HG03139 (cell line): Measurements from ENCODE around the gene RPUSD2.

ENCODE experiments used
- ATAC-seq: cut with Tn5 transposase; IDR thresholded peaks from one replicate; pipeline ENCODE4 v1.9.1; 2021; ENCODE audit not compliant: unreplicated experiment

Gene RPUSD2, protein sequence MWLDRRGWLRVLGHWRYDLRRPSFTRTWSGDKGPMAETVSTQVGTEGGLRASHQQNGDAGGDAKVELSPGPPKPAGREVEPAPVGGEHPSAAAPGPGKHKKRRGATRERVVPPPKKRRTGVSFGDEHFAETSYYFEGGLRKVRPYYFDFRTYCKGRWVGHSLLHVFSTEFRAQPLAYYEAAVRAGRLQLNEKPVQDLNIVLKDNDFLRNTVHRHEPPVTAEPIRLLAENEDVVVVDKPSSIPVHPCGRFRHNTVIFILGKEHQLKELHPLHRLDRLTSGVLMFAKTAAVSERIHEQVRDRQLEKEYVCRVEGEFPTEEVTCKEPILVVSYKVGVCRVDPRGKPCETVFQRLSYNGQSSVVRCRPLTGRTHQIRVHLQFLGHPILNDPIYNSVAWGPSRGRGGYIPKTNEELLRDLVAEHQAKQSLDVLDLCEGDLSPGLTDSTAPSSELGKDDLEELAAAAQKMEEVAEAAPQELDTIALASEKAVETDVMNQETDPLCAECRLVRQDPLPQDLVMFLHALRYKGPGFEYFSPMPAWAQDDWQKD

GRCh38 chr15:40569129-40569953 lies at the start of gene RPUSD2:
TSS of gene RPUSD2 (plus strand) at chr15:40569299. CDS start at chr15:40569338, 39 bp downstream.
- ATAC-seq, result peak; percentile 39

GRCh38 chr15:40523611-40524010 lies 45.5 kb upstream of the RPUSD2 start:
- ATAC-seq, result no peak

GRCh38 chr15:40525855-40526254 lies 43.2 kb upstream of the RPUSD2 start:
- ATAC-seq, result no peak

GRCh38 chr15:40528801-40529200 lies 40.3 kb upstream of the RPUSD2 start:
- ATAC-seq, result no peak

- no peak for ATAC-seq
Measured at GRCh38 chr15:40533763-40534364, 35.2 kb upstream of the RPUSD2 start.

DNA sequence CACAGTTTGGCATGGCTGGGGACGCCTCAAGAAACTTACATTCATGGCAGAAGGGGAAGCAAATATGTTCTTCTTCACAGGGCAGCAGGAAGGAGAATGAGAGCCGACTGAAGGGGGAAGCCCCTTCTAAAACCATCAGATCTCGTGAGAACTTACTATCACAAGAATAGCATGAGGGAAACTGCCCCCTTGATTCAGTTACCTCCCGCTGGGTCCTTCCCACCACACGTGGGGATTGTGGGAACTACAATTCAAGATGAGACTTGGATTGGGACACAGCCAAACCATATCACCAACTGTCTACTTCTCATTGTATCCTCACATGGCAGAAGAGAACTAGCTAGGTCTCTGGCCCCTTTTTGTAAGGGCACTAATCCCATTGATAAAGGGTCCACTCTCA lies 34.7 kb upstream of the RPUSD2 start:
- ATAC-seq, result no peak

GRCh38 chr15:40536501-40536900 lies 32.6 kb upstream of the RPUSD2 start:
- no peak for ATAC-seq

DNA sequence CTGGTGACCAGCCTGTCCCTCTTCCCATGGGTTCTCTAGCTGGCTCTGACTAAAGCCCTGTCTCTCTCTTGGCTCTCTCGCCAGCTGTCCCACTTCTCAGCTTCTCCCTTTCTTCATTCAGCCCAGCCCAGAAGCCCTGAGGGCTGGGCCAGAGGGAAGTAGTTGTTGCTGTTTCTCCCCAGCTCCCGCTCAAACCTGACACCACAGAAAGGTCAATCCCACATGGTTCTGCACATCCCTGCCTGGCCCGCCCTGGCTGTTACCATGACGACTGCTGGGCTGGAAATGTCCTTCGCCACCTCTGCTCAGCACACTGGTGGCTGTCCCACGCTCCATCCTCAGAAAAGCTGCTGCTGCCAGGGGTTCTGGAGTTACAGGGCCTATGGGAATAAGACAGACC lies 30.1 kb upstream of the RPUSD2 start:
- ATAC-seq, result no peak

DNA sequence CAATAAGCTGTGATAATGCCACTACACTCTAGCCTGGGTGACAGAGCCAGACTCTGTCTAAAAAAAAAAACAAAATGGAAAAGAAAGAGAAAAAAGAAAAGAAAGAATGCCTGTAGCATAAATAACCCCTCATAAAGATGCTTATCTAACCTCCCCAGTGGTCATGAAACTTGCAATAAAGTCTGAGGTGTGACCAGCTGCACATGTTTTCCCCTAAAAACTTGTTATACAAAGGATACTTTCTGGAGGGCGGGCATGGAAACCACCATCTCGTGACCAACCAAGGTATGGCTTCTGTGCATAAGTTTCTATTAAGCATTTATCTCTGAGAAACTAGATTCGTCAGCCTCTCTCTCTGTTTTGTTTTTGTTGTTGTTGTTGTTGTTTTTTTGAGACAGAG lies 26.0 kb upstream of the RPUSD2 start:
- no peak for ATAC-seq

DNA sequence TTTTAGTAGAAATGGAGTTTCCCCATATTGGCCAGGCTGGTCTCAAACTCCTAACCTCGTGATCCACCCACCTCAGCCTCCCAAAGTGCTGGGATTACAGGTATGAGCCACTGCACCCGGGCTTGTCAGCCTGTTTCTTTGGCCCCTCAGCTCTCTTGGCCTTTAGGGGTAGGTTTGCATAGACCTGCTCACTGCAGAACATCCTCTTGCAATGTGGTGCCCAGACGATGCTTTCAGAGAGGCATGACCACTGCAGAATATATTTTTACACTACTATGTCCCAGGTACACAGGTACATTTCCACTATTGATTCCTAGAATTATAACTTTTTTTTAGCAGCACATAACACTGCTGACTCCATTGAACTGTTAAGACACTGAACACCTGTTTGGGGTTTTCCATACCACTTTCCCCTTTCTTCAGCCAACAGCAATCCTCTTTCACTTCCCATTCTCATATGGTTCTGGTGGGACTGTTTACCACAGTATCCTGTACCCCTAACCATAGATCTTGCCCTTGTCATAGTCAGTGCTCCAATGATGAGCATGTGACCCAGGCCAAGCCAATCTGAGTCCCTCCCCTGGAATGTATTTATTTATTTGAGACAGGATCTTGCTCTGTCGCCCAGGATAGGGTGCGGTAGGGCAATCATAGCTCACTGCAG lies 25.3 kb upstream of the RPUSD2 start:
- peak; percentile 75 for ATAC-seq

- ATAC-seq, result no peak
Measured at GRCh38 chr15:40545457-40545856, 23.6 kb upstream of the RPUSD2 start.

GRCh38 chr15:40548610-40549009 lies 20.5 kb upstream of the RPUSD2 start:
- ATAC-seq, result no peak

GRCh38 chr15:40549894-40550293 lies 19.2 kb upstream of the RPUSD2 start:
- ATAC-seq, result no peak

DNA sequence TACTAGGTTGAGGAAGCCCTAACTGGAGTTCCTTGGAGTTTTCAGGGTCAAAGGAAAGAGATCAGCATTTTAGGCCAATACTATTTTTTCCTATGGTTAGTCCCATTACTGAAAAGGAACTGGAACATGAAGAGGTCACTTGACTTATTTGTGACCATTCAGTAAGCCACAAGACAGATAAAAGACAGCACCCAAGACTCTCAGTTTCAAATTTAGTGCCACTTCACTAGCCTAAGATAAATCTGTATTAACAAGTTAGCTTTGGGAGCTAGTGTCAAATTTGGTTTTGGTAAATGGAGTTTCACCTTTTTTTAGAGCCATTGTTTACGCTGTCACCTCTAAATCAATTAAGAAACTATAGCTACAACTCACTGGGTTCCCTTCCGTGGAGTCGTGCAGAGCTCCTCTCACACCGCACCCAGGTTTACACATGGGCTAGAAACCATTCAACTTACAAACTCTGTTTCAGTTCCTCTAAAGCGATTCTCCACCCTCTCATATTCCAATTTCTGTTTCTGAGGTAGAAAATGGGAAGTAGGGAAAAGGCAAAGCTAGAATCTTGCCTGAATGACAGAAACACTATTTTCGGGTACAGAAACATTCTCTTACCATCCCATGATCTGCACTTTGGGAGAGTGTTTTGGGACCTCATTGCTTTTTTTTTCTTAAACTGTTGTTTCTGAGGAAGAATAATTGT lies 18.6 kb upstream of the RPUSD2 start:
- peak; percentile 59 for ATAC-seq

- ATAC-seq, result no peak
Measured at GRCh38 chr15:40554161-40554525, 15.0 kb upstream of the RPUSD2 start.

- ATAC-seq, result no peak
Measured at GRCh38 chr15:40555876-40556275, 13.2 kb upstream of the RPUSD2 start.

DNA sequence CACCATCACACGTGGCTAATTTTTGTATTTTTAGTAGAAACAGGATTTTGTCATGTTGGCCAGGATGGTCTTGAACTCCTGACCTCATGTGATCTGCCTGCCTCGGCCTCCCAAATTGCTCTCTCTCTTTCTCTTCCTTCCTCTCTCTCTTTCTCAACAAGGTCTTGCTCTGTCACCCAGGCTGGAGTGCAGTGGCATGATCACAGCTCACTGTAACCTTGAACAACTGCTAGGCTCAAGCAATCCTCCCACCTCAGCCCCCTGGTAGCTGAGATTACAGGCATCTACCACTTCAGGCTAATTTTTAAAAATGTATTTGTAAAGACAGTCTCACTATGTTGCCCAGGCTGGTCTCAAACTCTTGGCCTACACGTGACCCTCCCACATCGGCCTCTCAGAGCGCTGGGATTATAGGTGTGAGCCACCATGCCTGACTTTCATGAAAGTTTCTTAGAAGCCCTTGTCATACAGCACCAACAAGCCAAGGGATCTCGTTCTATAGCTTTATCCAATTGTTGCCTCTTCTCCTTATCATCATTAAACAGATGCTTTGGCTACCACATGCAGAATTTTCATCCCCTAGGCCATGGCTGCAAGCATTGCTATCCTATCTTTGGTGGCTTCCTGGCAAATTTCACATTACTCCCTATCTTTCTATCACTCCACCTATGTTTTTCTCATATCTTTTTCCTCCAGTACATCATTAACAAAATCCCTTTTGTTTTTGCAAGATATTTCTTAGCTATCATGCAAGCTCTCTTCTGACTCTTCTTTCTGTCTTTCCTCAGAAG lies 10.0 kb upstream of the RPUSD2 start:
- no peak for ATAC-seq

- no peak for ATAC-seq
Measured at GRCh38 chr15:40562691-40563090, 6.4 kb upstream of the RPUSD2 start.

GRCh38 chr15:40563426-40563825 lies 5.7 kb upstream of the RPUSD2 start:
- no peak for ATAC-seq
